Natural killer cell (primary cell): ENCODE results near the gene COX4I1. TPM values are rescaled to one million over a fixed set of nuclear protein-coding genes. Genes with fewer than 3 reads are reported as not detected.

Source experiments
- ATAC-seq, 3 donors: fragments of 150-1000 bp in 2 of 3; fragments of 200-7000 bp in 1 of 3; cut with Tn5 transposase; 1 replicate in 1 of 3; 2 replicates in 2 of 3; pipeline ENCODE4 v1.10.0; 2021; ENCODE audit warnings: mild to moderate bottlenecking in 2 of 3, moderate library complexity in 2 of 3
- DNase-seq, 2 donors: peaks; one replicate each; pipeline versions ENCODE4 v3.0.0 to v3.0.0-alpha.2; 2013 to 2021; ENCODE audit warnings: mixed read lengths in 1 of 2
- H3K27ac ChIP-seq: one replicate; pipeline ENCODE4 v1.5.1; 2013; ENCODE audit warnings: mild to moderate bottlenecking, low read length
- H3K27me3 ChIP-seq: one replicate; pipeline ENCODE4 v1.6.1; 2013; ENCODE audit warnings: low read length; ENCODE audit not compliant: control insufficient read depth, insufficient read depth
- H3K36me3 ChIP-seq: one replicate; pipeline ENCODE4 v1.6.1; 2013; ENCODE audit warnings: low read length; ENCODE audit not compliant: control insufficient read depth, insufficient read depth
- H3K4me1 ChIP-seq: one replicate; pipeline ENCODE4 v1.6.1; 2013; ENCODE audit warnings: low read length; ENCODE audit not compliant: control insufficient read depth, insufficient read depth
- H3K4me3 ChIP-seq: one replicate; pipeline ENCODE4 v1.5.1; 2013; ENCODE audit warnings: low read length
- H3K9me3 ChIP-seq: one replicate; pipeline ENCODE4 v1.6.1; 2013; ENCODE audit warnings: low read length; ENCODE audit not compliant: control insufficient read depth, insufficient read depth
- H3K27ac Mint-ChIP-seq, 2 donors: one replicate each; pipeline ENCODE4 v1.8.0; 2022; ENCODE audit warnings: mild to moderate bottlenecking in 2 of 2, mixed read lengths in 2 of 2, moderate library complexity in 1 of 2
- H3K27me3 Mint-ChIP-seq, 2 donors: one replicate each; pipeline ENCODE4 v1.8.0; 2022; ENCODE audit warnings: low read depth in 2 of 2, mixed read lengths in 2 of 2
- H3K36me3 Mint-ChIP-seq: one replicate; pipeline ENCODE4 v1.8.0; 2022; ENCODE audit warnings: mixed read lengths
- H3K4me1 Mint-ChIP-seq, 2 donors: one replicate each; pipeline ENCODE4 v1.8.0; 2022; ENCODE audit warnings: mixed read lengths in 2 of 2
- H3K4me3 Mint-ChIP-seq: one replicate; pipeline ENCODE4 v1.8.0; 2022; ENCODE audit warnings: mild to moderate bottlenecking, moderate library complexity, mixed read lengths
- H3K9me3 Mint-ChIP-seq, 2 donors: one replicate each; pipeline ENCODE4 v1.8.0; 2022; ENCODE audit warnings: mixed read lengths in 2 of 2
- WGBS: methylation state at CpG from one replicate; pipeline ENCODE4 v1.1.7; 2013; ENCODE audit warnings: missing lambda C conversion rate; ENCODE audit not compliant: insufficient coverage; 5-methylcytosine and 5-hydroxymethylcytosine counted together
- intact Hi-C: fragments of 100-400 bp; cut with micrococcal nuclease; formaldehyde crosslinking; loops from one replicate; pipeline ENCODE4 v1.14.2; 2022
- total RNA-seq, 4 donors: library from RNA; stranded (reverse); fragments of 120-200 nt in 1 of 4; gene quantifications; one replicate each; pipeline versions ENCODE4 v1.2.3 to v1.2.4, GENCODE V29; 2013 to 2022
- TF ChIP-seq, protein P1 (sequence below): fragments of 200-600 bp; IDR thresholded peaks from one replicate; pipeline ENCODE4 v1.8.0; 2022; ENCODE audit warnings: antibody characterized with exemption

COX4I1 gene
- total RNA-seq, 3 donors from 2014 or later (not counting 1 experiment from before 2014, with no cell fraction given), result 338 to 422 (median 410) TPM

DNA sequence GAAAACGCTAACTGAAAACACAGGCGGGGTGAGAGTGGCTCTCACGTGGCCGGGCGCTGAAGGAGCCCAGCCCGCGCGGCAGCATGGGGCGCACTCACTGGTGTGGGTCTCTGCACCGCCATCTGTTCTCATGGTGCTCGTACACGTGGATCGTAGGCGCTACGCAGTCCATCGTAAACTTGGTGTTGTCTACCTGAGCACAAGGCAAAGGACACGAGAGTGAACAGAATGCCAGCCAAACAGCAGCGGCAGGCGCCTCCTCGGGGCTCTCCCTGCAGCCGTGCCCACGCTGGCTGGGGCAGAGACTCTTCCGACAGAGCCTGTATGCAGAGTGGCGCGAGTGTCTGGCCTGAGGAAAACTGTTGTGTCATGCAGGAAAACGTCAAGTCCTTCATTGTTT is 19.2 kb upstream of the COX4I1 start:
- Histone ChIP-seq H3K27me3 (no peaks in the 10 kb centered on the region), H3K36me3 (peaks cover 28% of the 10 kb centered on the region), H3K4me1 (peaks cover 5% of the 10 kb centered on the region), H3K9me3 (no peaks in the 10 kb centered on the region), H3K4me3 (no peak overlapping the region), H3K27ac (no peak overlapping the region)
- Mint-ChIP-seq H3K36me3 (peaks cover 7% of the 10 kb centered on the region), H3K9me3 (no peaks in the 10 kb centered on the region), H3K27me3 (no peaks in the 10 kb centered on the region), H3K4me3 (no peak overlapping the region), H3K4me1 (peaks cover 23 to 30% of the 10 kb centered on the region in 2 donors), H3K27ac (no peak overlapping the region)
- DNase-seq (no peak), ATAC-seq (no peak)
- intact Hi-C loops, result no loop called here
- TF ChIP-seq, protein P1, sequence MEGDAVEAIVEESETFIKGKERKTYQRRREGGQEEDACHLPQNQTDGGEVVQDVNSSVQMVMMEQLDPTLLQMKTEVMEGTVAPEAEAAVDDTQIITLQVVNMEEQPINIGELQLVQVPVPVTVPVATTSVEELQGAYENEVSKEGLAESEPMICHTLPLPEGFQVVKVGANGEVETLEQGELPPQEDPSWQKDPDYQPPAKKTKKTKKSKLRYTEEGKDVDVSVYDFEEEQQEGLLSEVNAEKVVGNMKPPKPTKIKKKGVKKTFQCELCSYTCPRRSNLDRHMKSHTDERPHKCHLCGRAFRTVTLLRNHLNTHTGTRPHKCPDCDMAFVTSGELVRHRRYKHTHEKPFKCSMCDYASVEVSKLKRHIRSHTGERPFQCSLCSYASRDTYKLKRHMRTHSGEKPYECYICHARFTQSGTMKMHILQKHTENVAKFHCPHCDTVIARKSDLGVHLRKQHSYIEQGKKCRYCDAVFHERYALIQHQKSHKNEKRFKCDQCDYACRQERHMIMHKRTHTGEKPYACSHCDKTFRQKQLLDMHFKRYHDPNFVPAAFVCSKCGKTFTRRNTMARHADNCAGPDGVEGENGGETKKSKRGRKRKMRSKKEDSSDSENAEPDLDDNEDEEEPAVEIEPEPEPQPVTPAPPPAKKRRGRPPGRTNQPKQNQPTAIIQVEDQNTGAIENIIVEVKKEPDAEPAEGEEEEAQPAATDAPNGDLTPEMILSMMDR, result no peak
- WGBS, result 91% methylated on average over 26 of the region's 26 CpGs

GRCh38 chr16:85781156-85781555 is 18.3 kb upstream of the COX4I1 start:
- TF ChIP-seq, protein P1, result no peak
- Mint-ChIP-seq H3K4me3 (no peak overlapping the region), H3K4me1 (peaks cover 30 to 37% of the 10 kb centered on the region in 2 donors), H3K27ac (no peak overlapping the region), H3K36me3 (peaks cover 7% of the 10 kb centered on the region), H3K9me3 (no peaks in the 10 kb centered on the region), H3K27me3 (no peaks in the 10 kb centered on the region)
- ATAC-seq (no peak), DNase-seq (no peak)
- WGBS, result 83% methylated on average over 10 of the region's 10 CpGs
- Histone ChIP-seq H3K36me3 (peaks cover 33% of the 10 kb centered on the region), H3K27me3 (no peaks in the 10 kb centered on the region), H3K4me1 (peaks cover 5% of the 10 kb centered on the region), H3K4me3 (no peak overlapping the region), H3K9me3 (no peaks in the 10 kb centered on the region), H3K27ac (no peak overlapping the region)
- intact Hi-C loops, result no loop called here

GRCh38 chr16:85781695-85782370 is 17.7 kb upstream of the COX4I1 start:
- H3K9me3 ChIP-seq, result no peaks in the 10 kb centered on the region
- Mint-ChIP-seq H3K4me3 (no peak overlapping the region), H3K9me3 (no peaks in the 10 kb centered on the region), H3K27me3 (no peaks in the 10 kb centered on the region), H3K27ac (no peak overlapping the region), H3K36me3 (peaks cover 7% of the 10 kb centered on the region), H3K4me1 (peaks cover 35 to 43% of the 10 kb centered on the region in 2 donors)
- no peak overlapping the region for H3K4me3 ChIP-seq
- no peak for DNase-seq
- no peak for ATAC-seq
- H3K36me3 ChIP-seq, result peaks cover 38% of the 10 kb centered on the region
- TF ChIP-seq, protein P1, result no peak
- 96% methylated on average over 16 of the region's 16 CpGs for WGBS
- H3K27ac ChIP-seq, result no peak overlapping the region
- no peaks in the 10 kb centered on the region for H3K27me3 ChIP-seq
- intact Hi-C loops, result no loop called here
- H3K4me1 ChIP-seq, result peaks cover 5% of the 10 kb centered on the region

DNA sequence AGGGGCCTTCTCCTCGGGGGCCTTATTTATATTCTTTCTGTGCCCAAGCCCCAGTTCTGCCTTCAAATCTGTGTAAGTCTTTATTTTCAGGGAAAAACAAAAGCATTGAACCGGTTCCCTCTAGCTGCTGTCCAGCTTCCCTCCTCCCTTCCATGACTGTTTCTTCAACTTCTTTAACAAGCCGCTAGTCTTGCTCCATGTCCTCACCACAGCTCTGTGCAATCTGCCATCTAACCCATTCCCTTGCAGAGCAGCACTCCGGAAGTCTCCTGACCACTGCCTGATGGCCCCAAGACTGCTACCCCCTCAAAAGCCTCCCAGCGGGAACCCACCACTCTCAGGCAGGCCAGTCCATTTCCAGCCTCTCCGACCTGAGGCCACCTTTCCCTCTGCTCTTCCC is 17.0 kb upstream of the COX4I1 start:
- peaks cover 35 to 43% of the 10 kb centered on the region in 2 donors for H3K4me1 Mint-ChIP-seq
- H3K27ac ChIP-seq, result no peak overlapping the region
- no peak for DNase-seq
- ATAC-seq, result no peak
- intact Hi-C loops, result no loop called here
- peaks cover 7% of the 10 kb centered on the region for H3K36me3 Mint-ChIP-seq
- no peaks in the 10 kb centered on the region for H3K27me3 Mint-ChIP-seq
- peaks cover 41% of the 10 kb centered on the region for H3K36me3 ChIP-seq
- H3K4me3 Mint-ChIP-seq, result no peak overlapping the region
- no peak overlapping the region for H3K27ac Mint-ChIP-seq
- no peak overlapping the region for H3K4me3 ChIP-seq
- peaks cover 5% of the 10 kb centered on the region for H3K4me1 ChIP-seq
- H3K27me3 ChIP-seq, result no peaks in the 10 kb centered on the region
- WGBS, result 96% methylated on average over 6 of the region's 6 CpGs
- H3K9me3 Mint-ChIP-seq, result no peaks in the 10 kb centered on the region
- no peaks in the 10 kb centered on the region for H3K9me3 ChIP-seq
- TF ChIP-seq, protein P1, result no peak
